HepG2 (cell line): ENCODE data around the gene GTF2E1.

Experiments used
- MYC ChIP-seq: sonication (generic); formaldehyde crosslinking; IDR thresholded peaks from 2 replicates; pipeline ENCODE4 v1.9.0; 2021; ENCODE audit warnings: missing genetic modification reagents, borderline replicate concordance
- TF ChIP-seq, protein P1 (sequence below): sonication (generic); formaldehyde crosslinking; IDR thresholded peaks from 2 replicates; pipeline ENCODE4 v1.4.0; 2020; ENCODE audit warnings: mild to moderate bottlenecking, missing genetic modification reagents
- TF ChIP-seq, protein P2 (sequence below): sonication (generic); formaldehyde crosslinking; IDR thresholded peaks from 2 replicates; pipeline ENCODE4 v1.5.0; 2020; ENCODE audit warnings: mild to moderate bottlenecking, missing genetic modification reagents, moderate library complexity
- TF ChIP-seq, protein P3 (sequence below): sonication (generic); formaldehyde crosslinking; IDR thresholded peaks from 2 replicates; pipeline ENCODE4 v1.4.0; 2020; ENCODE audit warnings: missing genetic modification reagents, mild to moderate bottlenecking, borderline replicate concordance
- TF ChIP-seq, protein P4 (sequence below): IDR thresholded peaks from 2 replicates; pipeline ENCODE4 v1.6.1; 2016; ENCODE audit warnings: missing compliant biosample characterization, missing genetic modification reagents, borderline replicate concordance

DNA sequence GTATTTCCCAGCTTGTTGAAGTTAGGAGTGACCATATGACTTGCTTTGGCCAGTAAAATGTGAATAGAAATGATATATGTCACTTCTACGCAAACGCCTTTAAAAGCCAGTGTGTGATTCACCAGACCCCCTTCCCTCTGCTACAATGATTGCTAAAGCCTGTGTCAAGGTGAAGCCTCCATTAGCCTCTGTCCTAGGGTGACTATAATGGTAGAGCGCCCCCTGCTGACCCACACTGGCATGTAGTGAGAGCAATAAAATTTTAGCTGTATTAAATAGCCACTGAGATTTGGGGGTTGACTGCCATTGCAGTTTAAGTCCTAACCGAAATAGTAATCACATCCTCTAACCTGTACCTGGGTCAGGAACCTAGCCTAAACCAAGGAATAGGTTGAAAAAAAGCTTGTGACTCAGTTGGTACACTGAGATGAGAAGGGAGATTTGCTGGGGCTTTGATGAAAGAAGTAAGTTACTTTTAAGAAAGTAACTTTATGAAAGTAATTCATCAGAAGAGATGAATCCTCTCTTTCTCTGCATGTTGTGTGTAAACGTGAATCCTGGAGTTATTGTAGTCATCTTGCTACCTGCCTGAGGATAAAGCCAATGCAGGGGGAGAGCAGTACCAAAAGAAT, 52.6 kb downstream of the GTF2E1 start:
- TF ChIP-seq, protein P1, sequence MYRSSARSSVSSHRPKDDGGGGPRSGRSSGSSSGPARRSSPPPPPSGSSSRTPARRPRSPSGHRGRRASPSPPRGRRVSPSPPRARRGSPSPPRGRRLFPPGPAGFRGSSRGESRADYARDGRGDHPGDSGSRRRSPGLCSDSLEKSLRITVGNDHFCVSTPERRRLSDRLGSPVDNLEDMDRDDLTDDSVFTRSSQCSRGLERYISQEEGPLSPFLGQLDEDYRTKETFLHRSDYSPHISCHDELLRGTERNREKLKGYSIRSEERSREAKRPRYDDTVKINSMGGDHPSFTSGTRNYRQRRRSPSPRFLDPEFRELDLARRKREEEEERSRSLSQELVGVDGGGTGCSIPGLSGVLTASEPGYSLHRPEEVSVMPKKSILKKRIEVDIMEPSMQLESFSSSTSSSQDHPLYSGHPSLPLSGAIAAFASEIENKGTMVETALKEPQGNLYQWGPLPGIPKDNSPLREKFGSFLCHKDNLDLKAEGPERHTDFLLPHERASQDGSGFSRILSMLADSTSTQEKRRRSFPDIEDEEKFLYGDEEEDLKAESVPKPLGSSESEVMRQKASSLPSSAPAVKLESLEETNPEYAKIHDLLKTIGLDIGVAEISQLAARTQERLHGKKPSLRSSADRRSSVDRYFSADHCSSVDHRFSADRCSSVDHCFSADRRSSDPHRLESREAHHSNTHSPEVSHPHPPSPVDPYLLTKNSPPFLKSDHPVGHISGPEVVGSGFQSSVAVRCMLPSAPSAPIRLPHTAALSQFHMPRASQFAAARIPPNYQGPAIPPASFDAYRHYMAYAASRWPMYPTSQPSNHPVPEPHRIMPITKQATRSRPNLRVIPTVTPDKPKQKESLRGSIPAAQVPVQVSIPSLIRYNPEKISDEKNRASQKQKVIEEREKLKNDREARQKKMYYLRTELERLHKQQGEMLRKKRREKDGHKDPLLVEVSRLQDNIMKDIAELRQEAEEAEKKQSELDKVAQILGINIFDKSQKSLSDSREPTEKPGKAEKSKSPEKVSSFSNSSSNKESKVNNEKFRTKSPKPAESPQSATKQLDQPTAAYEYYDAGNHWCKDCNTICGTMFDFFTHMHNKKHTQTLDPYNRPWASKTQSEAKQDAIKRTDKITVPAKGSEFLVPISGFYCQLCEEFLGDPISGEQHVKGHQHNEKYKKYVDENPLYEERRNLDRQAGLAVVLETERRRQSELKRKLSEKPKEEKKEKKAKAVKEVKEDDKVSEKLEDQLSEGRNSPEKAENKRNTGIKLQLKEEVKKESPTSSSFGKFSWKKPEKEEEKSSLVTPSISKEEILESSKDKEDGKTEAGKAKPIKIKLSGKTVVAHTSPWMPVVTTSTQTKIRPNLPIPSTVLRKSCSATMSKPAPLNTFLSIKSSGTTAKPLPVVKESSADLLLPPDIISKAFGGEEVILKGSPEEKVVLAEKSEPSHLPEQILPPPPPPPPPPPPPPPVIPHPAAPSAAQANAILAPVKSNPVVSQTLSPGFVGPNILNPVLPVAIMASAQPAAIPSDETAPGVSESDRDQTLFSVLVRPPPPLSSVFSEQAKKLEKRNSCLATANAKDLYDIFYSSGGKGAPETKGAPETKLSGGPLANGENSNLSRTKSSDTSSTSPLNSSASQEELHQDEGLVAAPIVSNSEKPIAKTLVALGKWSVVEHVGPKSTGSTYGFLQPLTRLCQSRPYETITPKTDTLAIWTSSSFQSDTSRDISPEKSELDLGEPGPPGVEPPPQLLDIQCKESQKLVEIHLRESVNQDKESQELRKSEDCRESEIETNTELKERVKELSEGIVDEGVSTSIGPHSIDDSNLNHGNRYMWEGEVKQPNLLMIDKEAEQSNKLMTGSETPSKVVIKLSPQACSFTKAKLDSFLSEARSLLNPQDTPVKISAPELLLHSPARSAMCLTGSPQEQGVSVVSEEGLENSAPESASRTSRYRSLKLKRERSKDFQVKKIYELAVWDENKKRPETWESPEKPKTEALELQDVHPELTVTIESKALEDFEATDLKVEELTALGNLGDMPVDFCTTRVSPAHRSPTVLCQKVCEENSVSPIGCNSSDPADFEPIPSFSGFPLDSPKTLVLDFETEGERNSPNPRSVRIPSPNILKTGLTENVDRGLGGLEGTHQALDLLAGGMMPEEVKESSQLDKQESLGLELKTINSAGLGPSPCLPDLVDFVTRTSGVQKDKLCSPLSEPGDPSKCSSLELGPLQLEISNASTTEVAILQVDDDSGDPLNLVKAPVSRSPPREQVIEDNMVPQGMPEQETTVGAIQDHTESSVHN, result no peak
- TF ChIP-seq, protein P2, sequence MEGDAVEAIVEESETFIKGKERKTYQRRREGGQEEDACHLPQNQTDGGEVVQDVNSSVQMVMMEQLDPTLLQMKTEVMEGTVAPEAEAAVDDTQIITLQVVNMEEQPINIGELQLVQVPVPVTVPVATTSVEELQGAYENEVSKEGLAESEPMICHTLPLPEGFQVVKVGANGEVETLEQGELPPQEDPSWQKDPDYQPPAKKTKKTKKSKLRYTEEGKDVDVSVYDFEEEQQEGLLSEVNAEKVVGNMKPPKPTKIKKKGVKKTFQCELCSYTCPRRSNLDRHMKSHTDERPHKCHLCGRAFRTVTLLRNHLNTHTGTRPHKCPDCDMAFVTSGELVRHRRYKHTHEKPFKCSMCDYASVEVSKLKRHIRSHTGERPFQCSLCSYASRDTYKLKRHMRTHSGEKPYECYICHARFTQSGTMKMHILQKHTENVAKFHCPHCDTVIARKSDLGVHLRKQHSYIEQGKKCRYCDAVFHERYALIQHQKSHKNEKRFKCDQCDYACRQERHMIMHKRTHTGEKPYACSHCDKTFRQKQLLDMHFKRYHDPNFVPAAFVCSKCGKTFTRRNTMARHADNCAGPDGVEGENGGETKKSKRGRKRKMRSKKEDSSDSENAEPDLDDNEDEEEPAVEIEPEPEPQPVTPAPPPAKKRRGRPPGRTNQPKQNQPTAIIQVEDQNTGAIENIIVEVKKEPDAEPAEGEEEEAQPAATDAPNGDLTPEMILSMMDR, result peak; percentile 86
- TF ChIP-seq, protein P3, sequence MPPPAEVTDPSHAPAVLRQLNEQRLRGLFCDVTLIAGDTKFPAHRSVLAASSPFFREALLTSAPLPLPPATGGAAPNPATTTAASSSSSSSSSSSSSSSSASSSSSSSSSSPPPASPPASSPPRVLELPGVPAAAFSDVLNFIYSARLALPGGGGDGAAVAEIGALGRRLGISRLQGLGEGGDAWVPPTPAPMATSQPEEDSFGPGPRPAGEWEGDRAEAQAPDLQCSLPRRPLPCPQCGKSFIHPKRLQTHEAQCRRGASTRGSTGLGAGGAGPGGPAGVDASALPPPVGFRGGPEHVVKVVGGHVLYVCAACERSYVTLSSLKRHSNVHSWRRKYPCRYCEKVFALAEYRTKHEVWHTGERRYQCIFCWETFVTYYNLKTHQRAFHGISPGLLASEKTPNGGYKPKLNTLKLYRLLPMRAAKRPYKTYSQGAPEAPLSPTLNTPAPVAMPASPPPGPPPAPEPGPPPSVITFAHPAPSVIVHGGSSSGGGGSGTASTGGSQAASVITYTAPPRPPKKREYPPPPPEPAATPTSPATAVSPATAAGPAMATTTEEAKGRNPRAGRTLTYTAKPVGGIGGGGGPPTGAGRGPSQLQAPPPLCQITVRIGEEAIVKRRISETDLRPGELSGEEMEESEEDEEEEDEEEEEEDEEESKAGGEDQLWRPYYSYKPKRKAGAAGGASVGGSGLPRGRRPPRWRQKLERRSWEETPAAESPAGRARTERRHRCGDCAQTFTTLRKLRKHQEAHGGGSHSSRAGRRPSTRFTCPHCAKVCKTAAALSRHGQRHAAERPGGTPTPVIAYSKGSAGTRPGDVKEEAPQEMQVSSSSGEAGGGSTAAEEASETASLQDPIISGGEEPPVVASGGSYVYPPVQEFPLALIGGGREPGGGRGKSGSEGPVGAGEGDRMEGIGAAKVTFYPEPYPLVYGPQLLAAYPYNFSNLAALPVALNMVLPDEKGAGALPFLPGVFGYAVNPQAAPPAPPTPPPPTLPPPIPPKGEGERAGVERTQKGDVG (CRISPR knock-in tag), result no peak
- no peak for TF ChIP-seq MYC (CRISPR knock-in tag)
- TF ChIP-seq, protein P4, sequence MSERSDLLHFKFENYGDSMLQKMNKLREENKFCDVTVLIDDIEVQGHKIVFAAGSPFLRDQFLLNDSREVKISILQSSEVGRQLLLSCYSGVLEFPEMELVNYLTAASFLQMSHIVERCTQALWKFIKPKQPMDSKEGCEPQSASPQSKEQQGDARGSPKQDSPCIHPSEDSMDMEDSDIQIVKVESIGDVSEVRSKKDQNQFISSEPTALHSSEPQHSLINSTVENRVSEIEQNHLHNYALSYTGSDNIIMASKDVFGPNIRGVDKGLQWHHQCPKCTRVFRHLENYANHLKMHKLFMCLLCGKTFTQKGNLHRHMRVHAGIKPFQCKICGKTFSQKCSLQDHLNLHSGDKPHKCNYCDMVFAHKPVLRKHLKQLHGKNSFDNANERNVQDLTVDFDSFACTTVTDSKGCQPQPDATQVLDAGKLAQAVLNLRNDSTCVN (CRISPR knock-in tag), result no peak
